HTR-8/SVneo (cell line): ENCODE data around the gene TNNI3.
A peak's percentile ranks its signal among the peaks of the same experiment; 100 is the strongest.
"Not testable (repeated sequence)": the region's sequence is repeated elsewhere in the genome, so short reads cannot be mapped to it uniquely, and the experiment has no call there.

Experiments
- DNase-seq: peaks from one replicate; pipeline ENCODE4 v3.0.0; 2011; ENCODE audit warnings: low spot score, mixed read lengths; ENCODE audit not compliant: insufficient read length
- FAIRE-seq: peaks from 2 replicates; lab custom pipeline; 2011; peaks lifted over from hg19 to GRCh38; lab: Jason Lieb, UNC

Gene TNNI3

DNA sequence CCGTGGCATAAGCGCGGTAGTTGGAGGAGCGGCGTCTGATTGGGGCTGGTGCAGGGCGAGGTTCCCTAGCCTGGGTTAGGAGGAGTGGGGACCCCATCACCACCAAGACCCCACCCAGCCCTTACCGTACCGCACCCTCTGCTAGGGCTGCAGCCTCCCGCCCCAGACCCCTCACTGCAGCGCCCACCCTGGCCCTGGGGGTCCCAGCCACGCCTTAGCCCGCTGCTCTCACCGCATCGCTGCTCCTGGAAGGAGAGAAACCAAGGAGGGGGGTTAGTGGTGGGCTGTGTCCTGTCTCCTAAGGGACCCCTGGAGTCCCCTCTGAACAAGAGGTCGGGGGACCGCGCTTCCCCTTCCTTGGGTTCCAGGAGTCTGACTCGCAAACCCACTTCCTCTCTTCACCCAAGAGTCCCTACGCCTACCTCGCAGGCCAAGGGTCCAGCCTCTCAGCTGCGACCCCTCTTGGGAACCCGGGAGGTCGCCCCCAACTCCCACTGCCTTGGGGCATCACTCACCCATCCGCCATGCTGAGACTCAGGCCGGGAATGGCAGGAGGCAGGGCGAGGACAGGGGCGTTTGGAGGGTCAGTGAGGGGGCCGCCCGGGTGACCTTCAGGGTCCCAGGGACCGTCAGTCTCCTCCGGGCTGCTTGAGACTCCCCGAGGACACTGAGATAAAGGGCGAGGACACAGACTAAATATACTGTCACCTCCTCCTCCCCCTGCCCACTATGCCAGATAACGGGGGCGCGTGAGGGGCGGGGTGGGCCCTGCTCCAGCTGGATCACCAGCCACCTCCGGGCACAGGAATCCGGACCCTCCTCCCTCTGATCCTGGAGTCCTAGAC lies at the start of gene TNNI3:
TNNI3 (minus strand) TSS at position 669 of the 845 bp plus-strand sequence; CDS start at position 526, 143 bp downstream.
- no peak for DNase-seq
- FAIRE-seq, result no peak

DNA sequence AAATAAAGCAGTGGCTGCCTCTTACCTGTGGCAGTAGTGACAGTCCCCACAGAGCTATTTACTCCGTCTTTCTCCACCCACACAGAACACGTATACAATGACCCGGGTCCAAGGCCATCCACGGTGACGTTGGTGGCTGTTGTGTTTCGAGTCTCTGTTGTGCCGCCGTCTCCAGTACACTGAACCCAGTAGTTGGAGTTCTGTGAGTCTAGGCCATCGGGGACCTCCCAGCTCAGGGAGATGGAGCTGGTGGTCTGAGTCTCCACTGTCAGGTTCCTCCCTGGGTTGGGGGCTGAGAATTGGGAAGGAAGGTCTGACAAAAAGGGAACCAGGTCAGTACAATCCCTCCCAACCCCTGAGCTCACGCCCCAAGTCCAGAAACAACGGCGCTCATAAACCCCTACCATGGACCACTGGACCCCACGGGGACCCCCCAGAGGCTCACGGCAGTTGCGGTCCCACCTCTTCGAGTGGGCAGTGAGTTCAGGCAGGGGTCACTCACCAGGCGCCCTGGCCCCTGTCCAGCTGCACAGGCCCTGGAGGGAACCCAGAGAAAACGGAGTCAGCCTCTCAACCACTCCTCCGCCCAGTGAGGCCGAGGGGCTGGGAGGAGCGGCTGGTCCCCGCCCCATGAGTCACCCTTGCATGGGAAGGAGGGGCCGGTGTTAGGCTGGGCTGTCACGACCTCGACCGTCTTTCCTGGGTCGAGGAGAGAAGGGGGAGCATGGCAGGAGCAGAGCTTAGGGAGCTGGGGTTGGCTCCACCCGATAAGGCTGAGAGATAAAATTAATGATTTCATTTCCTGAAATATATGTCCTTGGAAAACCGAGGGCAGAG lies 49.4 kb upstream of the TNNI3 start:
- FAIRE-seq (no peak), DNase-seq (peak; percentile 96)

DNA sequence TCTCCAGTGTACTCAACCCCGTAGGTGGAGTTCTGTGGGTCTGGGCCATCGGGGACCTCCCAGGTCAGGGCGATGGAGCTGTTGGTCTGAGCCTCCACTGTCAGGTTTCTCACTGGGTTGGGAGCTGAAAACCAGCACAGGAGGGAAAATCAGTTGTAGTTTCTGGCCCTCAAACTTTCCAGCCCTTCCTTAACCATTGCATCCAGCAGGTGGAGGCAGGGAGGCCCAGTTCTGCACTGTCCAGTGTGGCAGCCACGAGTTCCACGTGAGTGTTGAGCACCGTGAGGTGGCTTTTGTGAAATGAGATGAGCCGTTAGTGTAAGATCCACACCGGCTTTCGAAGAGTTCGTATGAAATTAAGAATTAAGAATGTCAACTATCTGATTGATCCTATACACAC lies 44.7 kb upstream of the TNNI3 start:
- FAIRE-seq, DNase-seq: not testable (repeated sequence)

DNA sequence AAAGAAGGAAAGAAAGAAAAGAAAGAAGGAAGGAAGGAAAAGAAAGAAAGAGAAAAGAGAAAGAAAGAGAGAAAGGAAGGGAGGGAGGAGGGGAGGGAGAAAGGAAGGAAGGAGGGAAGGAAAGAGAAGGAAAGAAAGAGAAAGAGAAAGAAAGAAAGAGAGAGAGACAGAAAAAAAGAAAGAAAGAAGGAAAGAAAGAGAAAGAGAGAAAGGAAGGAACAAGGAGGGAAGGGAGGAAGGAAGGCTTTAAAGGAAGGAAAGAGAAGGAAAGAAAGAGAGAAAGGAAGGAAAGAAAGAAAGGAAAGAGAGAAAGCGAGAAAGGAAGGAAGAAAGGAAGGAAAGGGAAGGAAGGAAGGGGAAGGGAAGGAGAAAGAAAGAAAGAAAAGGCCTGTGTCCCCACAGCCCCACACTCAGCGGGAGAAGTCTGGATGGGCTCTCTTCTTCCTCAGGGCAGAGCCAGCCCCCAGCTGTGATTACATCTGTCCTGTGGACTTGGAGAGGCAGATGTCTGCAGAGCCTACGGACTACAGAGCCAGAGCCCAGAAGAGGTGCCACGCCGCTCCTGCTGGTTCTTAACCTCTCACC lies 42.2 kb upstream of the TNNI3 start:
- no peak for FAIRE-seq
- DNase-seq, result no peak

DNA sequence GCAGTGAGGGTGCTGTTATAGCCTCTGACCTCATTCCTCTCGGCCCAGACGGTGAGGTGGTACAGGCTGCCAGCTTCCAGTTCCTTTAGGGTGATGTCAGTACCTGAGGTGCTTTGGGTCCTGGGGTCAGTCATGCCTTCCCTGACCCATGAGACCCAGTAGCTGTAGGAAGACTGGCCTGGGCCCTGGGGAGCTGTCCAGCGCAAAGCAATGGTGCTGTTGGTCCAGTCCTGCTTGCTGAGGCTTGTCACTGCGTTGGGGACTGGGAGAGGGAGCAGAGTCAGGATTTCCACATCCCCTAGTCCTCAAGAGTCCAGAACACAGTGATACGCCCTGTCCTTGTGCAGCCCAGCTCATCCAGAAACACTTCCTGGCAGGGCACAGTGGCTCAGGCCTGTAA lies 41.1 kb upstream of the TNNI3 start:
- FAIRE-seq, result no peak
- no peak for DNase-seq

DNA sequence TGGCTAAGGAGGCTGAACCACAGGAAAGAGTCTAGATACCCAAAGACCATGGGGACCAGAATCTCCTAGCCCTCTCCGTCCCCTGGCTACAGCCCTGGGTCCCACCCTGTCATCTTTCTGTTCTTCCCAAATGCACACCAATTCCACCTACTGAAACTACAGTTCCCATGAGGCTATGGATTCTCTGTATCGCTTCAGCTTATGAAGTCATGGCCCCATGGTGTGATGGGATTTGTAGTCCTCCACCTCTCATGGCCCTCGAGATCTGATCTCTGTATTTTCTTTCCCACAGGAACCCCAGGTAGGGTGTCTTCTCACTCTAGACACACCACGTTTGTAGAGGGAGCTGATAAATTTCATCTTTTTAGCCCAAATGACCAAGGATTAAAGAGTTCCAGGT lies 40.0 kb upstream of the TNNI3 start:
- FAIRE-seq (no peak), DNase-seq (no peak)

DNA sequence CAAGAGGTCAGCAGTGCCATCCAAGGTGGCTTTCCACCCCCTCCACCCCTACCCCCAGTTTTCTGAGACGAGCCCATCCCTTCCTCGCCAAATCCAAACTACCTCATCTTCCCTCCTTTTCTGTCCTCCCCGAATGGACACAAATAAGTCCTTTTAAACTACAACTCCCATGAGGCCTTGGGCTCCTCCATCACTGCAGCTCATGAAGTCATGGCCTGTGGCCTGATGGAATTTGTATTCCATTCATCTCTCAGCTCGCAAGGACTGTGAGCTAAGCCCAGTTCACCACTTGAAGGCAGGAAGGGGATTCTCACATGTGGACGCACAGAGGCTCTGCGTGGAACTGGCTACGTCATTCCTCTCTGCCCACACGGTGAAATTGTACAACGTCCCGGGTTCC lies 39.3 kb upstream of the TNNI3 start:
- no peak for DNase-seq

DNA sequence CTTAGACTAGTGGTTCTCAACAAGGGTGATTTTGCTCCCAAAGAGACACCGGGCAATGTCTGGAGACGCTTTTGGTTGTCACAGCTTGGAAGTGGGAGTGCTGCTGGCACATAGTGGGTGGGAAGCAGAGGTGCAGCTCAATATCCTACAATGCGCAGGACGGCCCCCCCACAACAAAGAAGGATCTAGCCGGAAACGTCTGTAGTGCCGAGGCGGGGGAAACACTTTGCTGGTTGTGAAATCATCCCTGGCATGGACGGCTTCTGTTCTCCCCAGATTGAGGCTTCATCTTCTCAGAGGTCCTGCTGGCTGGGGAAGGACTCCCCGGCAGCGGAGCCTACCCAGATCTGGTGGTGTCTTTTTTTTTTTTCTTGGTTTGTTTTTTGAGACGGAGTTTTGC lies 35.9 kb upstream of the TNNI3 start:
- no peak for DNase-seq

More for the DNA sequence above, 39.3 kb upstream of the TNNI3 start:
- no peak for FAIRE-seq

DNA sequence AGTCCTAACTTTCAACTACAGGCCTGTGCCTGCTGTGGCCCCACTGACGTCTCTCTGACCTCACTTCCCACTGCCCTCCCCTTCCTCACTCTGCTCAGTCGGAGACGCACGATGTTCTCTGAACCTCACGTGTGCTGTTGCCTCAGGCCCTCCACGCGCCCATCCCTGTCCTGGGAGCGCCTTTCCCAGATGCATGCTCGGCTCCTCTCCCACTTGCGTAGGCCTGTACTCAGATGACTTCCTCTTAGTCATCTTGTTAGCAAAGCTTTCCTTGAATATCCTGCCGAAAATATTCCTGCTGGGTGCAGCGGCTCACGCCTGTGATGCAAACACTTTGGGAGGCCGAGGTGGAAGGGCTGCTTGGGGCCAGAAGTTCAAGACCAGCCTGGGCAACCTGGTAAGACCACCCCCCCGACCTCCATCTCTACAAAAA lies 31.9 kb upstream of the TNNI3 start:
- FAIRE-seq (peak; percentile 95), DNase-seq (peak; percentile 96)

More for the DNA sequence above, 35.9 kb upstream of the TNNI3 start:
- FAIRE-seq, result no peak

DNA sequence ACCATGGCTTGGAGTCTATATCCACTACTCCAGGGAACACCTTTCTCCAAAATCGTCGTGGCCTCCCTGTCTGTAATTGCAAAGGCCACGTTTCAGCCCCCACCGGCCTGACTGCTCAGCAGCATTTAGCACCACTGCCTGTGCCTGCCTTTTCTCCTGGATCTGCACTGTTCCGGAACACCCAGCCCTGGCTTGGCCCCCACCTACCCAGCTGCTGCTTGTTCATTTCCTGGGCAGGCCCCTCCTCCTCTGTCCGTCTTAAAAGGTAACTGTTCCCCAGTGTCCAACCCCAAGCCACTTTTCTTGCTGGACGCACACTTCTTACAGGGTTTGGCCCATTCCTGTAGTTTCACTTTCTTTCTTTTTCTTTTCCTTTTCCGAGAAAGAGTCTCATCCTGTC lies 31.1 kb upstream of the TNNI3 start:
- DNase-seq, result no peak
- no peak for FAIRE-seq

DNA sequence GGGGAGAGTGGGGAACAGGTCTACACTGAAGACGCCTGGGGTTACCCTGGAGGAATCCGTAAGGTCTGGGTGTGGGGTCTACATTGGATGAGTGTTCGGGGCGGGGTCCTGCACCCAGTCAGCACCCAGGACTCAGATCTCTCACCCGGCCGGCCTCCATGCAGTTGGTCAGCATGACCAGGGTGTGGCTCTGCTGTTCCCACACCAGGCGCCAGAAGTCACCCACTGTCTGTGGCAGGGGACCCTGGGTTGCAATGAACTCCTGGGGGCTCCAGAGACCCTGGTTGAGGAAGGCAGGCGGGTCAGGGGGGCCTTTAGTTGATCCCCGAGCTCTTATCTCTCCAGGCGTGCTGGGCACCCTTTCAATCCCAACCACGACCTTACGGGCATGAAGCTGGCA lies 28.5 kb upstream of the TNNI3 start:
- DNase-seq (no peak), FAIRE-seq (no peak)

DNA sequence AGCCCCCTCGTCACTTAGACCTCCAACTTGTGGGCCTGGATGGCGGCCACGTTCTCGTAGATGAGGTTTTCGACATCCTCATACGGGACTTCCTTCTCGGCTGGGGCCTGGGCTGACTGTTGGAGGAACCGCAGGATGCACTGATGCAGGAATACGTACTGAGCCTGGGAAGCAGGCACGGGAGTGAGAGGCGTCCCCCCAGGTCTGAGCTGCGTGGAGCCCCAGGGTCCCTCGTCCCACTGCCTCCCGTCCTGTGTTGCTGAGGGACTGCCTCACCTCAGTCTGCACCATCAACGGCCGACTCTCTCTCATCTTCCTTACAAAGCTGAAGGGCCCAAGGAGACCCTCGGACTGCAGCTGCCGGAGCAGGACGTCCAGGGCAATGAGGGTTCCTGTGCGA lies 24.2 kb upstream of the TNNI3 start:
- FAIRE-seq (no peak), DNase-seq (no peak)

DNA sequence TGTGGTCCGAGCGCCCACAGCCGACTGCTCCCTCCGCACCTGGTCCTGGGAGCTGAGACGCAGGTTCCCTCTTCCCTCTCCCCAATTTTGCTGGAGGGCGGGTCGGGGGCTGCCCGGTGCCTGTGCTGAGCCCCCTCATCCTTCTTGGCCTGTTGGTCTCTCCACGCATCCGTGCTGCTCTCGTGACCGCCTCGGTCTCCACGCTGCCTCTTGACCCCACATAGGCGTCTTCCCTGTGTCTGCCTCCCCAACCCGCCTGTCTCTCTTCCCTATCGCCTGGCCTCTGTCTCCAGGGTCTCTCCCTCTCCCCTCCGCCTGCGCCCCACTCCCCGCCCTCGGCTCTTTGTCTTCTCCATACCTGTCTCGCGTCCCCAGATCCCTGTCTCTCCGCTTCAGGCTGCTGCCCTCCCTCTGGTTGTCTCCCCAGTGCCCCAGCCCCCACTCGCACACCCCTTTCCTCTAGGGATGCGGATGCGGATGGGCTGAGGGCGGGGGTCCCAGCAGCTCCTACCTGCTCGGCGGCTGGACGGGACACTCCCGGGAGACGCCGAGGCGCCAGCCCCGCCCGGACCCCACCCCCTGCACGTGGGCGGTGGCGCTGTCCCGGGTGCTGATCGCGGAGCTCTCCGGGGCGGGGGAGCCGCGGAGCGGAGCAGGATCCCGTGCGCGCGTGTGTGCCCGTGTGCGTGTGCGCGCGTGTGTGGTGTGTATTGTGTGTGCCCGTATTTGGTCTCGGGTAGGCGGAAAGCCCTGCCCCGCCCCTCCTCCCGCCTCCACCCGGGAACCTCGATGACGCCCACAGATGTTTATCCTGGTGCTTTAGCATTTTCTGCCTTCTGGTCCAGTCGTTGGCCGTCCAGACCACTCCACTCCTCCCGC lies 22.3 kb upstream of the TNNI3 start, which contains the start of gene SYT5:
SYT5 (minus strand) TSS at position 684 of the 879 bp plus-strand sequence. CDS start 1,248 bp downstream, outside the sequence.
- no peak for DNase-seq
- FAIRE-seq, result peak; percentile 46

DNA sequence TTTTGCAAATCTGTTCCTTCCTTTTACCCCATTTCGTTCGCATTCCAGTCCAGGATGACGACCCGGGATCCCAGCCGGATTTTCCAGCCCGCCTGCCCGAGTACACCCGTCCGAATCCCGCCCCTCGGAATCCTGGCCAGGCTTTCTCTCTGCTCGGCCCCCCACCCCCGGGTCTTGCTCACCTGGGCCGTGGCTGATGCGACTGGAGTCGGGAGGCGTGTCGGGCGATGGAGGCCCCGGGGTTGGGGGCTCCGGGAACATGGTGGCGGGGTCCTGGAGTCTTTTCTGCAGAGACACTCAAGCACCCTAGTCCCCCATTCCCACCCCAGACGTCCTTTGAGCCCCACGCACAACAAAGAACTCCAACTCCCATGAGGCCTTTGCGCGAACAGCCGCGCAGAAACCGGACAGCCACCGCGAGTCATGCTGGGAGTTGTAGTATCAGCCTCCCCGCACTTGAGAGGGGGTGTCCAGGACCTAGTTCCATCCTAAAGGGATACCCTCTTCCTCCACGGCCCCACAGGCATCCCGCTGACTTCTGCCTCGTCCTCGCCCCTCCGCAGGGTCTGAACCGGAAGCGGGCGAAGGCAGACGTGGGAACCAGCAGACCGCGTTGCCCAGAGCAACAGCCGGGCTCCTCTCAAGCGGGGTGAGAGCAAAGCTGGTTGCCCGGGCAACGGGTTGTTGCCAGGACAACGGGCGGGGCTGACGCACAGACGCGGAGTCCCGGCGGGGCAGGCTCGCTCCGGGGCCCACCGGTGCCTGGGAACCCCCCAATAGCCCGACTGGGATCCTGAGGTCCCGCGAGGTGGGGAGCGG lies 21.5 kb upstream of the TNNI3 start:
- peak; percentile 51 for FAIRE-seq
- no peak for DNase-seq

DNA sequence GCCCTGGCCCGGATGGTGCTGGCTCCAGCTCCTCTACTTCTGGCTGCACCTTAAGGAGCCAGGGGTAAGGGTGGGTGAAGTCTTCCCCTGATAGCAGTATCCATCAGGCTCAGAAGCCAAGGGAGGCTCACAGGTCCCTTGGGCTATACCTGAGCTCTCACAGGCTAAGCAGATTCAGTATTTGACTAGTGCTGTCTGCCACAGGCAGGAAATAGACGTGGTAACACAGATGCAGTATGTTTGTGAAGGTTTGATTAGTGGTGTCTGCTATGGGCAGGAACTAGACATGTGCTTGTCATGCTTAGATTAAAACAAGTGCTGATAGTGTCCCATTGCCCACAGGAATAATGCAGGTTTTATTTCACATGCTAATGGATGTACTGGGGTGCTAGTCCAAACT lies 18.5 kb upstream of the TNNI3 start:
- FAIRE-seq (no peak), DNase-seq (no peak)

DNA sequence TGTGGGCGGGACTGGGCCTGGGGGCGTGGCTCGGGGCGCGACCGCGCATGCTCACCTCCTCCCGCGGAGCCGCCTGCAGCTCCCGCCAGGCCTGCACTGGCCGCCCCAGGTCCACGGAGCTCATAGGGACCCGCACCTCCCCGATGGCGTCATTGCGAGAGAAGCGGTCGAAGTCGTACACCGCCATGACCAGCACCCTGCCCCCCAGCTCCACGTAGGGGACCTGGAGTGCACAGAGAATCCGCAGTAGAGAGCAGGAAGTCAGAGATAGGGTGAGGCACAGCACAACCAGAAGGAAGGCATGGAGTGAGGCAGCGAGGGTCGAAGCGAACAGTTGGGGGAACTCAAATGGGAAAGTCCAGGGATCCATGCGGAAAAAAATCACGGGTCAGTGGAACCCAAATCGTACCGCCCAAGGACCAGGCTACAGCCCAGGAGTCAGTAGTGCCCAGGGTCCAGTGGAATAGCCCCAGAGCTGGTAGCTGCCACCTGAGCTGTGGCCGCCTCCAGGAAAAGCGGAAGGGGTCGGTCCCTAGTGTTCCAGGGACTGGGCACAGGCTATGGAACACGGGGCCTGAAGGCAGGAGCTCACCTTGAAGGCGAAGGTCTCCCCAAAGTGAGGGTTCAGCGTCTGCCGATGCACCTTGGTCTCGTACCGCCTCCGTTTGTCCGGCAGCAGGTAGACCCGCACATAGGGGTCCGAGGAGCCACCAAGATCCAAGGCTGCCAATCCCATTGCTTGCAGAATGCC lies 17.8 kb upstream of the TNNI3 start:
- no peak for DNase-seq
- no peak for FAIRE-seq

DNA sequence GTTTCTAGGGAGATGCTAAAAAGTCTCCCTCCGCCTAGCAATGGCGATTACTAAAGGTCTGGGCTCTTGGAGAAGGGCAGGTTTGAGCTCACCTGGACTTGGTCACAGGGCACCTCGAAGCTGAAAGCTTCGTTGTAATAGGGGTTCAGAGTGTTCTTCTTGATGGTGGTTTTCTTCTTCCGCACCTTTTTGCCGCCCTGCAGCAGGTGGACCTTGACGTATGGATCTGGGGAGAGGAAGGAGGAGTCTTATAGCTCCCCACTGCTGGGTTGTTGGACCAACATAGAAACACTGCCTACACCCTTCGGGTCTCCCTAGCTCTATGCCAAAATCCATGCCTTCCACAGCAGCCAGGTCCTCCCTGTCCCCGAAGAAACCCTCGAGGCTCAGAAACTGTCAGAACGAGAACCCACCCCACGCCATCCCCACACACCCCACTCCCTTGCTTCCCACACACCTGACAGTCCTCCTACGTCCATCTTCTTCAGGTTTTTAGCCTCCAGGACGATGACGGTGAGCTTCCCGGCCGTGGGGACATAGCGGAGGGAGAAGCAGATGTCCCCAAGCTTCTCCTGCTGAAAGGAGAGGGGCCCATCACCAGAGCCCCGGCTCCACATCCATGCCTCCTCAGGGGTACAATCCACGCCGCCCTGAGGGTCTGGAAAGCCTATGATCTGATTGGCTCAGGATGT lies 17.0 kb upstream of the TNNI3 start:
- FAIRE-seq (no peak), DNase-seq (no peak)
